Left ventricle myocardium superior (tissue), 1 donor: ENCODE results near the gene ASAP3. TPM values are rescaled to one million over a fixed set of nuclear protein-coding genes. Genes with fewer than 3 reads are reported as not detected.
A peak's percentile ranks its signal among the peaks of the same experiment; 100 is the strongest.

ENCODE experiments used
- ATAC-seq: fragments of 200-7000 bp; cut with Tn5 transposase; one replicate; pipeline ENCODE4 v1.9.1; 2020; ENCODE audit warnings: mild to moderate bottlenecking, moderate library complexity
- DNase-seq: peaks from one replicate; pipeline ENCODE4 v3.0.0-alpha.2; 2020
- intact Hi-C: fragments of 100-400 bp; cut with micrococcal nuclease; formaldehyde crosslinking; loops from one replicate; pipeline ENCODE4 v1.11.0; 2022
- total RNA-seq: library from RNA; stranded (reverse); fragmentation: NEBNext Ultra II Directional; extraction: Animal tissue kit (Norgen Biotek cat#: 25700); gene quantifications from one replicate; pipeline ENCODE4 v1.2.1, GENCODE V29; 2021
- donor health status: DM: no; HTN: yes; CAD: no; lungs with severe emphysema.

The ASAP3 gene
- total RNA-seq, 1 donor from 2014 or later: 47.3 TPM

DNA sequence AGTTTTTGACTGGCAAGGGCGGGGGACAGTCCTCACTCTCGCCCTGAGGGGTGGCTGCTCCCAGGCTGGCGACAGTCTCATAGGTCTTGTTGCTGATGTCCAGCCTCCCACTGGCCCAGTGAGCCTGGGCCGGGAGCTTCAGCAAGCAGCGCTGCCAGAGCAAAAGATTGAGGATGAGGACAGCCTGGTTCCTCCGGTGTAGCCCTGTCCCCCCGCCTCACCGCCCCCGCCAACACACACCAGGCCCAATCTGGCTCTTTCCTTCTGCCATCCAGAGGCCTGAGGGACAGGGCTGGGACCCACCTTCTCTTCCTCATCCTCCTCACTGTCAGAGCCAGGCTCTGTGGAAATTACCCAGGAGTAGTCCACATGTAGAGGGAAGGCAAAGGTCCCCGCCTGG lies 50.9 kb downstream of the ASAP3 start:
- ATAC-seq (no peak), DNase-seq (no peak)
- intact Hi-C loops: no loop called here

DNA sequence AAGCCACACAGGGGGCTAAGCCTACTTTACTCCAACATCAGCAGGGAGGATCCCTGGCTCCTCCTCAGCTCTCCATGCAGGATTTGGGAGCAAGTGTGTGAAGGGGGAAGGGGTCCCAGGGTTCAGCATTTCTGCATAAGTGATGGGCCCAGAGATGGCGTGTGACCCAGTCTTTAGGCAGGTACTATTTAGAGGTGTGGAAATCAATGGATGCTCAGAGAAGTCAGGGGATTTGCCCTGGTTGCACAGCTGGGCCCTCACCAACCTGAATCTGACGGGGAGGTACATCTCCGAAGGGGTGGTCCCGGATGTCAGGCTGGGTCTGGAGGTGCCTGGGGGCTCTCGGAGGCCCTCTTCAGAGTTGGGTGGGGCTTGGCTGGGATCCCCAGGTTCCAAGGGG lies 52.5 kb downstream of the ASAP3 start:
- intact Hi-C loops: no loop called here
- no peak for DNase-seq
- ATAC-seq: no peak

DNA sequence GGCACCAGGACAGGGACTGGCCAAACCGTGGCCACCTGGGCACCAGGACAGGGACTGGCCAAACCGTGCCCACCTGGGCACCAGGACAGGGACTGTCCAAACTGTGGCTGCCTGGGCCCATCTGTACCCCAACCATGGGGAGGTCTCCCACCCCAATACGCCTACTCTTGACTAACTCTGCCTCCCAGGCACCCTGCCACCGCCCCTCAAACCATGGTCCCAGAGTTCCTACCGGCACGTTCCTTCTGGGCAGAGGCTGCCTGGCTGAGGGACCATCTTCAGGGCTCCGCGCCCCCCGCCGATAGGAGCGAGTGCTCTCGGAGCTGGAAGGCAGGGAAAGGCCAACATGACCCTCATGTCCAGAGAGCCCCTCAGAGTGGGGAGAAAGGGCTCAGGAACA lies 53.2 kb downstream of the ASAP3 start:
- intact Hi-C loops: no loop called here

DNA sequence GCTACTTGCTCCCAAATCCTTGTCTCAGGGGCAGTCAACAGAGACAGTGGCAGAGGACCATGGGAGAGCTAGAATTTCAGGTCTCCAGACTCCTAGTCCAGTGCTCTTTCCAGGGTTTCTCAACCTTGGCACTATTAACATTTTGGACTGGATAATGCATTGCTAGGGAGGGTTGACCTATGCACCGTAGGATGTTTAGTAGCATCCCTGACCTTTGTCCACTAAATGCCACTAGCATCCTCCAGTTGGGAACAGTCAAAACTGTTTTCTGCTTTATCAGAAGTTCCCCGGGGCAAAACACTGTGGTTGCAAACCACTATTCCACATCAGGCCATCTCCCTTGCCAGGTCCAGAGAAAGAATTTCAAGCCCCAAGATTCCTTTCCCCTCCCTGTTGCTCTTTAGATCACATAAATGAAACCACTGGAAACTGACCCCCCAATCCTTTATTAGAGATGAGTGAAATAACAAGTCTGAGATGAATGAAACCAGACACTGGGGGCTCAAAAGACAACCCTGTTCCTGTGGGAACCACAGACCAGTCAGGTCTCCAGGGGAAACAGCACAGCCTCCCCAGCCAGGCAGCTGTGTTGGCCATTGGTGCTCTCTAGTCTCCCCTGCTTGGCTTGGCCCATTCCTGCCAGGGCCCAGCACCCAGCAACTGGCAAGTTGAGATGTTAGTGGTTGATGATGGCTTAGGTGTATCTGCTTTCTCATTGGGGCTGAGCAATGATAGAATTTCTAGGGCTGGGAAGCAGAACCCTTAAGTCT lies 55.7 kb downstream of the ASAP3 start:
- DNase-seq (no peak), ATAC-seq (no peak)
- intact Hi-C loops: no loop called here

More for the DNA sequence above, 53.2 kb downstream of the ASAP3 start:
- no peak for ATAC-seq
- no peak for DNase-seq

DNA sequence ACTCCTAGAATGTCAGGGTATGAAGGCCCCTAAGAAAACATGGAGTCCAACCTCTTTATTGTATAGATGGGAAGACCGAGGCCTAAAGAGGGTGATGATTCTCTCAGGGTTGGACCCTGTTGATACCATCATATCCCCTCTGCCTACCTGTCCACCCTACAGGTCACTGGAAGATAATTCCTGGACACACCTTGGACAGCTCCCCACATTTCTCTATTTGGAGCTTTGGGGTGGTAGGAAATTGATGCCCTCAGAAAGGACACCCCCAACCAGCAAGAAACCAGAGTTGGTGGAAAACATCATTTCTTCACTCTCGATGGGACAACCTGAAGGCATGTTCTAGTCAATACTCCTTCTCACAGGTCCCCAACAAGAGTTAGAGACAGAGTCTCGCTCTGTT lies 56.4 kb downstream of the ASAP3 start:
- DNase-seq (no peak), ATAC-seq (no peak)
- intact Hi-C loops: no loop called here

DNA sequence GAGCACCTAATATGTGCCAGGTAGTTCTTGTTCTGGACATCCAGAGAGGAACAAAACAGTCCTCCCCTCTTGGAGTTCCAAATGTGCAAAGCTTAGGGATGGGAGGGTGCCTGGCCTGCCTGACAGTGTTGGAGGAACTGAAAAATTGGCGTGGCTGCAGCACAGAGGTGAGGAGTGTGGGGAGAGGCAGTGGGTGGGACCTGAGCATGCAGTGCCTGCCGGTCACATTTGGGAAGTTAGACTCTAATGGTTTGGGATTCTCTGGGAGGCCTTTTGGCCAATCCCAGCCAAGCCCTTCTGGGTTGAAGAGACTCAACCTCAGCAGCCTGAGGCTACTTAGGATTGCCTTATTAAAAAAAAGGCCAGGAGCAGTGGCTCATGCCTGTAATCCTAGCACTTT lies 57.2 kb downstream of the ASAP3 start:
- no peak for ATAC-seq
- DNase-seq: no peak
- intact Hi-C loops: no loop called here

DNA sequence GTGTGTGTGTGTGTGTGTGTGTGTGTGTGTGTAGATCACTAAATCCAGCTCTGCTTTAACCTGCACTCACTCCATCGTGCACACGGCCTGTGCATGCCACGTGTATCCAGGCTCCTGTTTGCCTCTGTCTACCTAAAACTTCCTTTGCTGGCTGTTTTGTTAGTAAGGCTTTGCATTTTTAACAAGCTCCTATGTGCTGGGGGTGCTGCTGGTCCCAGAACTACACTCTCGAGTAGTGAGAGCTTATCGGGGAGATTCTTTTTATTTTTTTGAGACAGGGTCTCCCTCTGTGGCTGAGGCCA lies 58.8 kb downstream of the ASAP3 start:
- intact Hi-C loops: no loop called here
- DNase-seq (no peak), ATAC-seq (no peak)

DNA sequence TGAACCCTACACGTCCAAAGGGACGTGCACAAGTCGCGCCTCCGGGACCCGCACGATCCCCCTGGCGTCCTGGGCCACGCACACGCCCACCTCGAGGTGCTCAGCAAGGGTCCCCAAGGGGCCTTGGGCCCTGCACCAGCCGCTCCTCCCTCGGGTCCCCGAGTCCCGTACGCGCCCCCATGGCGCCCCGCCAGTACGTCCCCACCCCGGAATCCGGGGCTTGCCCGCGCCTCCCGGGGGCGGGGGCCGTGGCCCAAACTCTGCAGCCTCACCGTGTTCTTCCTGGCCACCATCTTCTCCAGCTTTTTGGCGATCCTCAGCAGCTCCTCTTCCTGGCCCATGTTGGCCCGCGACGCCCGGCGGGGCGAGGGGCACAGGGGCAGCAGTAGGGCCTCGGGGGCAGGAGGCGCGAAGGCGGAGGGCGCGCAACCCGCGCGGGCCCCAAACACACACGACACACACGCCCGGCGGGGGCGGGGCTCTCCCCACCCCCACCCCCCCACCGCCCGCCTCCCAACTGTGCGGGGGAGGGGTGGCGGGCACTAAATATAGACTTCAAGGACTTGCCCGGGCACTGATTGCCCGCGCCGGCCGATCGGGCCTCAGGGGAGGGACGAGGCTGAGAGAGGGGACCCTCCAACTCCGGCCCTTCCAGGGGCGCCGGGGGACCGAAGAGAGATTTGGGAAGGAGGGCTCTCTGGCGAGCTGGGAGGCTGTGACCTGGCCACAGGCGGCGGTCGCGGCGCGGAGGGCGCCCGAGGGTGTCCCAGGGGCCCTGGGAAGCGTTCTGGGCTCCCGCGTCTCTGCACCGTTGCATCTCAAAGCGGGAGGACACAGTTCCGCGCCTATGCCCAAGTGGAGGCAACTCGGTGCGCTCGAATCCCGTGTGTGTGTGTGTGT lies 59.4 kb downstream of the ASAP3 start, which contains the start of gene TCEA3:
Gene TCEA3 (minus strand): TSS at position 456 of the 900 bp plus-strand sequence. CDS start 115 bp downstream, at position 341.
- peak; percentile 81 for DNase-seq
- intact Hi-C loops: no loop called here
- peak; percentile 78 for ATAC-seq

DNA sequence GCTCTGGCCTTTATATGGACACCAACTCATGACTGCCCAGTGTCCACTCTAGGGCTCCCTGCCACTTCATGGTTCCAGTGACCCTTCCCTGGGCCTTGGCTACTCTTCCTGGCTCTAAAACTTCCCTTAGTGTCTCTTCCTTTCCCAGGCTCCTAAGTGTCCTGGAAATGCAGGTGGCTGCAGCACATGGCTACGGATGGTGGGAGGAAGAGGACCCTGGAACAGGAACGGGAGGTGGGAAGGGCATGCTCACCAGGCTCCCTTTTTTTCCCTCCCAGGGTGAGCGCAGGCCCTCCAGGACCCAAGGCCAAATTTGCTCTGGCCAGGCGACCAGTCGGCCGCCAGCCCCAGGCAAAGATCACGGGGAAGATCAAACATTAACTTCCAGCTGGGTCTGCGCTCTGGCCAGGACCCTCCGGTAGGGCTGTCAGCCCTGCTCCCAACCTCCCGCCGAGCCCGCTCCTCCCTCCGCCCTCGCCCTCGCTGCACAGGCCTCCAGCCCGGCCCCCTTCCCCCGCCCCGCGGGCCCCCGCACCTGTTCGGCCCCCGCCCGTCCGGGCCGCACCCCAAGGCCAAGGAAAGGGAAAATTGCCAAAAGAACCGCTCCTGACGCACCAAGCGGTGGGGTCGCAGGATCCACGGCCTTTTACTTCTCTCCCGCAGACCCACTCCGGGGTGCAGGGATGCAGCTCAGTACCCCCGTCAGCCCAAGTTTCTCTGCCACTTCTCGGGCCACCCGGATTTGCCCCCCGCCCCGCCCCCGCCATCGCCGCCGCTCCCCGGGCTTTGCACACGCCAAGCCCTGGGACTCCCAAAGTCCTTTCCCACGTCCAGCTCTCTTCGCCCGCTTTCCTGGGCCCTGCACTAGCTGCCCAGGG lies 60.3 kb downstream of the ASAP3 start:
- peak; percentile 56 for DNase-seq
- peak; percentile 45 for ATAC-seq
- intact Hi-C loops: no loop called here

DNA sequence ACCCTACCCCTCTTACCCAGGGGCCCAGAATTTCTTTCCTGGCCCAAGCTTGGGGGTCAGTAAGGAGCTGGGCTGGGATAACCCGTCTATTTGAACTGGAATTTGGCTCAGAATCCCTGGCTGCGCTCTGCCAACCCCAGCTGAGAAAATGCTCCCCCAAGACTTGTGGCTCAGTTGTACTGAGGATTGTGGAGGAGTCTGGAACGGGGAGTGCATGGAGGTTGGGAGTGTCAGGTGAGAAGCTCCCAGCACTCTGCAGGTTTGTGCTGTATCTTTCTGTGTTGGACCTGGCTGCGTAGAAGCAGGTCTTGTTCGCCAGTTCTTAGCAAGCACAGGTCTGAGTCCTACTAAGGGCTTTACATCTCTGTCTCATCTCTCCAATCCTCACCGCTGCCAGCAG lies 61.0 kb downstream of the ASAP3 start:
- intact Hi-C loops: no loop called here
- ATAC-seq: peak; percentile 1

DNA sequence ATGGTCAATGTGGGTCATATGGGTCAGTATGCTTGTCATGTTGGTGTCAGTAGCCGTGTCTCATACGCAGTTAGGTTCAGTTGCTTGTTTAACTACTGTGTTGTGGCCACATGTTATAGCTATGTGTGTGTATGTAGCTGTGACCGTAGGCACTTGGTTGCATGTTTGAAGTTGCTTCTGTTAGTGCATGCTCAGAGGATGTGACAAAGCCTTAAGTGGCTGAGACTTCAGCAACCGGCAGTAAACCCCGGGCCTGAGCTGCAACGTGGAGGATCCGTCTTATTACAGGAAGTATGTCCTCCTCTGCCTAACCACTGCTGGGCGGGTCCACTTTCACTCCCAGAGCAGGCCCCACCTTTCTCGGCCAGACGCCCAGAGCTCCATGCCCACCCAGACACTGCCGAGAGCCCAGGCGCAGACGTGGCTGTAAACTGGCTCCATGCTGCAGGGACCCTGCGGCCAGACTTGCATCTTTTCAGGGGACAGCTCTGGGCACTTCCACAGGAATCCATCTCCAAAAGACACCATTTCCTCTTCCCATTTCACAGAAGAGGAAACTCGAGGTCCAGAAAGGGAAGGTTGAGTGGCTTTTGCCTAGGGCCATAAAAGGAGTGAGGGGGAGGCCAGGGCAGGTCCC lies 61.6 kb downstream of the ASAP3 start:
- intact Hi-C loops: no loop called here
- peak; percentile 53 for ATAC-seq
- DNase-seq: peak; percentile 83

More for the DNA sequence above, 61.0 kb downstream of the ASAP3 start:
- no peak for DNase-seq

DNA sequence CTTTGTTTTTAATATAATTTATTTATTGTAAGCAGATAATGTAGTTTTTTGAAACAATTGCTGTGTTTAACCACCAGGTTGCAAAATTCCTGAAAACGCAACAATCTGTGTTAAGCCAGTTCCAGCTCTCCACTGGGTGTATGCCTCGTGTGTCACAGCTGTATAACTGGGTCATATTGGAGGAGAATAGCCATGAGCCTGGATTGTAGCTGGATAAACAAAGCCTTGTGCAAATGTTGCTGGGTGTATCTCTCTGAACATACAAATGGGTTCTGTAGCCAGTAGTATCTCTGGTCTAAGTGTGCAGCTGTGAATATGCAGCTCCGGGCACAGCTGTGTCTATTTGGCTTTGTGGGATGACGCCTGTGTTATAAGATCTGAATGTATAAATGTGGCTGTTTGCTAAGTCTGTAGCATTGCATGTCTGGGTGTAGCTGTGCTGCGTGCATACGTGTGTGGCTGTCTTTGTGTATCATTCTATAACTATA lies 62.2 kb downstream of the ASAP3 start:
- ATAC-seq: peak; percentile 30
- DNase-seq: no peak
- intact Hi-C loops: no loop called here

DNA sequence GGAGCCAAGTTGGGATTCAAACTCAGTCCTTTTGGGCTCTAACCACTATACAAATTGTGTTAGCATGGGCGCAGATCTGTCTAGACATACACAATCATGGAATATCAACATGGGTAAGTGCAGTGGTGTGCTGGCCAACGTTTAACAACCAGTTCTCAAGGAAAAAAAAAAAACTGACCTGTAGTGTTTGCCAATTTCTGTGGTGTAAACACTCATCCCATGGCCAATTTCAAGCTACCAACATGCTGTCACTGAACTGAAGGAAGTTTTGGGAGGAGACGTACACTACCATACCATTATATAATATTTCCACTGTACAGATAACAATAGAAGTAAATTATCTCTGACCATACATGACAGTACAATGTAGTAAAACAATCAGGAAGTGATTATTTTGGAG lies 62.6 kb downstream of the ASAP3 start:
- intact Hi-C loops: no loop called here
- ATAC-seq: no peak

DNA sequence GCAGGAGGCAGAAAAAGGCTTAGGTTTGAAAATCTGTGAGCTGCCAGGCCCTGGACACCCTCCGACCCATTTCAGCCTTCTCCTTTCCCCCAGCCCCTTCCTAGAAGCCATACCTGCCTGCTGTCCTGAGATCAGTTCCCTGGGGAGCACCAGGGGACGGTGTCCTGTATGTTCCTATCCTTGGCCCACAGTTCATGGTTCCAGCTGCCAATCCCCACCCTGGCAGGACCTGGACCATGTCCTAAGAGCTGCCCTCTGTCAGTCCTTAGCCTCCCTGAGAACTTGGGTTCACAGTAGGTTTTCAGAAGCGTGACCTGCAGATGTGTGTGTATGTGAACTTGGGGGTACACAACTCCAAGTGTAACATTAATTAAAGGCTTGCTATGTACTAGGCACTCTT lies 63.2 kb downstream of the ASAP3 start:
- intact Hi-C loops: no loop called here
- DNase-seq (no peak), ATAC-seq (peak; percentile 8)

More for the DNA sequence above, 62.6 kb downstream of the ASAP3 start:
- DNase-seq: no peak

DNA sequence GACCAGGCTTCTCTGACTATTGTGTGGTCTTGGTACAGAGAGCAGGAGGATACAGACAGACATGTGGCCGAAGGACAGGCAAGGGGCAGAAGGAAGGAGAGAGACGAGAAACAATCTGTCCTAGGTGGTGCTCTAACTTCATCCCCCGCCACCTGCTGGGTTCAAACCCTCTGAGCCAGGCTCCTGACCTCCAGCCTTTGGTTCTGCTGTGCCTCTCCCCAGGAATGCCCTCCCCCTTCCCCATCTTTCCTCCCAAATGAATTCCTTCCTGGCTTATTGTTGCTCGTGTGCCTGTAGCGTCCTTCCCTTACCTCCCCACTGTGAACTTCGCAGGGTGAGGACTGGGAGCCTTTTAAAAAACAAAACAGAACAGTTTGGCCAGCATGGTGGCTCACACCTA lies 64.8 kb downstream of the ASAP3 start:
- ATAC-seq: no peak
- intact Hi-C loops: no loop called here
- no peak for DNase-seq

DNA sequence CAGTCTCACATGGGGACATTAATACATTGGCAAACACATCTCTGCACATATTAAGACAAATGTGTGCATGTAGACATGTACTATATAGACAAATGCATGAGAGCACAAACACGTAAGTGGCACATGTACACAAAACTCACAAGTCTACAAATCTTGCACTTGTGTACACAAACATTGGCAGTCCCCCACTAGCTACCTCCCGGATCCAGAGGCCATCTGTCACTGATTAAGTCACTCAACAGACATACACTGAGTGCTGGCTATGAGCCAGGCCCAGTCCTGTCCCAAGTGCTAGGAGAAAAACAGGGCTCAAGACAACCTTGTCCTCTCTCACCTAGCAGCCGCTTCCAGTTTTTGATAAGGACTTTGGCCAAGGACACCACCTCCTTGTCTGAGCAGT lies 66.4 kb downstream of the ASAP3 start:
- ATAC-seq (peak; percentile 57), DNase-seq (peak; percentile 74)
- intact Hi-C loops: no loop called here

DNA sequence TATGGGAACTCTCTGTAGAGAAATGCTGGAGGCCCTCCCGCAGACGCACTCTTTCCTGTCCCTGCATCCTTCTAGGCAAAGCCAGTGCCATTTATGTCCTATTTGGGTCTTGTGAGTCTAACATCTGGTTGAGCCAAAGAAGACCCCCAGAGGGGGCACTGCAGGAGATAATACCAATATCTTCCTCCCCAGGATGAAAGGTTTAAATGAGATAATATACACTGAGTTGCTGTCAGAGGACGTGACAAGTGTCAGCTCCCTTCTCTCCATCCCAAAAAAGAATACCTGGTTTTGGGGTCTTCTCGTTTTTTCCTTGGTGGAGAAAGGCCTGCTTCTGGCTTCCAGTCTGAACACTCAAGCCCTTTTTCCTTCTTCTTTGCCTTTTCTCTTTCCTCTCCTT lies 67.0 kb downstream of the ASAP3 start:
- ATAC-seq (no peak), DNase-seq (no peak)
- intact Hi-C loops: no loop called here

DNA sequence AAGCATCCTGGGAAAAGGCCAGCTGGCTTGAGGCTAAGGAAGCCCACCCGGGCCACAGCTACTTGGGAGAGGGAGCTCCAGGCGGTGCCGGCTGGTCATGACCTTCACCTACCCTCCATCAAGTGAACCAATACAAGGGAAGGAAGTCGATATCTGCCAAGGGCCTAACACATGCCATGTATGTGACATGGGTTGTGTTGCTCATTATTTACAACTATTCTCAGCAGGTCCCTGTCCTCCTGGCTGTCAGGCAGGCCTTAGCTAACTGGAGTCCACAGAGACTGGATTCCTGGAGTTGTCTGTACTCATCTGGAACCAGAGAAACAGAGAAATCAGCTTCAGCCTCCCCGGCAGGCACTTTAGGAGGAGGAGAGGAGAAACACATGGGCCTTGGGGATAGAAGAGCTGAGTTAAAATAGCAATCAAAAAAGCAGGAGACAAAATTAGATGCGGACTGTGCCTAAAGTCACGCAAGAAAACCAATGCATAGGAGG lies 75.1 kb downstream of the ASAP3 start:
- intact Hi-C loops: loop anchor here (10.0 kb wide), 1 partner anchor 64 kb away; the partner anchor contains the start of gene HNRNPR
- DNase-seq (no peak), ATAC-seq (no peak)
